ENCODE results near the gene INTS7. TPM values are rescaled to one million over a fixed set of nuclear protein-coding genes. Genes with fewer than 3 reads are reported as not detected.
A peak's percentile ranks its signal among the peaks of the same experiment; 100 is the strongest.
"Not testable (repeated sequence)": the region's sequence is repeated elsewhere in the genome, so short reads cannot be mapped to it uniquely, and the experiment has no call there.

INTS7 gene
- total RNA-seq, 1 experiment from 2014 or later, result 25.3 TPM

DNA sequence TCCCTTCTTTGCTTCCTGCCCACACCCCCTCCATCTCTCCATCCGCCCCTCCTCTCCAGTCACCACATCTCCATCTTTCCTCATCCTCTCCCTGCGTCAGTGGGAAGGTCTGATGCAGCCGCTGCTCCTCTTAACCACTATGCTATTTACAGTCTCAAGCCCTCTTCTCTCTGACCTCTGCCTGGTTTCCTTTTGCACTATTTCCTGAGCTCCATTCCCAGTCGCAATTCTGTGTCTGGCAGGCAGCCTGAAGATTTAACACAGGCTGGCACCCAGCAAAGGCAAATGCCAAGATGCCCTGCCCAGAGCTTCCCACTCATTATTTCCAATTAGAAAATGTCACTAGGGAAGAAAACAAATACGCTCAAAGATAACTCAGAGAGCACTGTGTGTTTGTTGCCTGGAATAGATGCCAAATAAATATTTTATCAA, 115.2 kb downstream of the INTS7 start:
- H3K9me3 ChIP-seq (ENCODE audit: low read length), result no peaks in the 10 kb centered on the region
- TF ChIP-seq EZH2phosphoT487 (IDR thresholded peaks at IDR 0.05; ENCODE audit: borderline replicate concordance, low read length), result no peak
- TF ChIP-seq, protein P1, sequence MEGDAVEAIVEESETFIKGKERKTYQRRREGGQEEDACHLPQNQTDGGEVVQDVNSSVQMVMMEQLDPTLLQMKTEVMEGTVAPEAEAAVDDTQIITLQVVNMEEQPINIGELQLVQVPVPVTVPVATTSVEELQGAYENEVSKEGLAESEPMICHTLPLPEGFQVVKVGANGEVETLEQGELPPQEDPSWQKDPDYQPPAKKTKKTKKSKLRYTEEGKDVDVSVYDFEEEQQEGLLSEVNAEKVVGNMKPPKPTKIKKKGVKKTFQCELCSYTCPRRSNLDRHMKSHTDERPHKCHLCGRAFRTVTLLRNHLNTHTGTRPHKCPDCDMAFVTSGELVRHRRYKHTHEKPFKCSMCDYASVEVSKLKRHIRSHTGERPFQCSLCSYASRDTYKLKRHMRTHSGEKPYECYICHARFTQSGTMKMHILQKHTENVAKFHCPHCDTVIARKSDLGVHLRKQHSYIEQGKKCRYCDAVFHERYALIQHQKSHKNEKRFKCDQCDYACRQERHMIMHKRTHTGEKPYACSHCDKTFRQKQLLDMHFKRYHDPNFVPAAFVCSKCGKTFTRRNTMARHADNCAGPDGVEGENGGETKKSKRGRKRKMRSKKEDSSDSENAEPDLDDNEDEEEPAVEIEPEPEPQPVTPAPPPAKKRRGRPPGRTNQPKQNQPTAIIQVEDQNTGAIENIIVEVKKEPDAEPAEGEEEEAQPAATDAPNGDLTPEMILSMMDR (conservative IDR thresholded peaks at IDR 0.05; ENCODE audit: low read depth, low read length), result no peak
- no TSS peak for BruUV-seq (replicated peaks)
- no peaks in the 10 kb centered on the region for H3K79me2 ChIP-seq (ENCODE audit: low read length)
- H3K4me1 ChIP-seq (ENCODE audit: insufficient read depth, low read length), result peaks cover 21% of the 10 kb centered on the region
- no peaks in the 10 kb centered on the region for H3K9me2 ChIP-seq (replicated peaks; ENCODE audit: low read length)
- H3F3A ChIP-seq (ENCODE audit: low read length, unreplicated experiment), result no peaks in the 10 kb centered on the region
- peak; percentile 62 for ATAC-seq
- H3K9ac ChIP-seq (ENCODE audit: low read length), result no peak overlapping the region
- peak overlapping the region; percentile 8; the same call in 1 of the 2 replicates for H3K4me2 ChIP-seq (ENCODE audit: low read length)
- ChIA-PET CTCF (interaction anchor here (0.6 kb wide), 1 partner anchor 11 kb away, joined by 4 read pairs; no protein-coding TSS in a partner anchor), POLR2A (ENCODE audit: unreplicated experiment) (interaction anchor here (0.5 kb wide), 1 partner anchor 218 kb away, joined by 31 read pairs; no protein-coding TSS in a partner anchor)
- H2AFZ ChIP-seq (ENCODE audit: low read length), result no peak overlapping the region
- peaks cover 52% of the 10 kb centered on the region for H3K27me3 ChIP-seq (ENCODE audit: low read length)
- peak overlapping the region; percentile 17; the same call in 1 of the 2 replicates for H3K27ac ChIP-seq (ENCODE audit: low read length)
- intact Hi-C loops (cut with micrococcal nuclease), result no loop called here
- no peaks in the 10 kb centered on the region for H3K36me3 ChIP-seq (ENCODE audit: low read depth, low read length)
- H3K4me3 ChIP-seq (ENCODE audit: low read length), result no peak overlapping the region
- 0 out of 2 replicates have a peak, but pooled peaks cover 5% of the 10 kb centered on the region for H4K20me1 ChIP-seq (ENCODE audit: low read length)
- DNase-seq, result peak; percentile 70

DNA sequence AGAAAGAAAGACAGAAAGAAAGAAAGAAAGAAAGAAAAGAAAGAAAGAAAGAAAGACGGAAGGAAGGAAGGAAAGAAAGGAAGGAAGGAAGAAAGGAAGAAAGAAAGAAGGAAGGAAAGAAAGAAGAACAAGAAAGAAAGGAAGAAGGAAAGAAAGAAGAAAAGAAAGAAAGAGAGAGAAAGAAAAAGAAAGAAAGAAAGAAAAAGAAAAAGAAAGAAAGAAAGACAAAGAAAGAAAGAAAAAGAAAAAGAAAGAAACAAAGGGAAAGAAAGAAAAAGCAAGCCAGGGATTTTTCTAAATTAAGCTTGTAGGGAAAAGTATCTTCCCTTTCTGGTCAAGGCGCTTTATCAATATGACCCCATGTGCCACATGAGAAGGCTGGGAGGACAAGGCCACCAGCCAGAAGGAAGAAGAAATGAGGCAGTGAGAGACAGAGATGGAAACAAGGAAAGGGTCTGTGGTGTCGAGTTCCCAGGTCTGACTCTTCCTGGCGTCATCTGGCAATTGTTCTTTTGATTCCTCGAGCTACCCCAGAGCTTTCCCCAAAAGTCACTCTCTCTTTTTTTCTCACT, 116.4 kb downstream of the INTS7 start:
- Histone ChIP-seq H3K27ac (ENCODE audit: low read length) (no peak overlapping the region), H3K79me2 (ENCODE audit: low read length) (no peaks in the 10 kb centered on the region), H3K36me3 (ENCODE audit: low read depth, low read length) (no peaks in the 10 kb centered on the region), H4K20me1 (ENCODE audit: low read length) (0 out of 2 replicates have a peak, but pooled peaks cover 5% of the 10 kb centered on the region), H3F3A (ENCODE audit: low read length, unreplicated experiment) (no peaks in the 10 kb centered on the region), H2AFZ (ENCODE audit: low read length) (no peak overlapping the region), H3K4me1 (ENCODE audit: insufficient read depth, low read length) (peaks cover 21% of the 10 kb centered on the region), H3K9me2 (replicated peaks; ENCODE audit: low read length) (no peaks in the 10 kb centered on the region), H3K27me3 (ENCODE audit: low read length) (peaks cover 58% of the 10 kb centered on the region), H3K4me3 (ENCODE audit: low read length) (no peak overlapping the region), H3K9ac (ENCODE audit: low read length) (no peak overlapping the region; the same call in 1 of the 2 replicates), H3K4me2 (ENCODE audit: low read length) (no peak overlapping the region), H3K9me3 (ENCODE audit: low read length) (no peaks in the 10 kb centered on the region)
- TF ChIP-seq EZH2 (IDR thresholded peaks at IDR 0.05; ENCODE audit: low read length, unreplicated experiment), result no peak
- TF ChIP-seq, protein P1 (conservative IDR thresholded peaks at IDR 0.05; ENCODE audit: low read depth, low read length), result no peak
- TF ChIP-seq EZH2phosphoT487 (IDR thresholded peaks at IDR 0.05; ENCODE audit: borderline replicate concordance, low read length), result no peak
- ATAC-seq (no peak), DNase-seq (peak; percentile 30)
- POLR2A ChIA-PET (ENCODE audit: unreplicated experiment), result no interaction called here
- CTCF ChIA-PET, result no interaction called here
- intact Hi-C loops (cut with micrococcal nuclease), result no loop called here
- BruUV-seq (replicated peaks), result no TSS peak

GRCh38 chr1:211916458-211916857, 118.9 kb downstream of the INTS7 start:
- CTCF ChIA-PET; intact Hi-C loops (cut with micrococcal nuclease); H3K4me3 ChIP-seq (ENCODE audit: low read length); H3K4me2 ChIP-seq (ENCODE audit: low read length); H3K36me3 ChIP-seq (ENCODE audit: low read depth, low read length); POLR2A ChIA-PET (ENCODE audit: unreplicated experiment); H3K79me2 ChIP-seq (ENCODE audit: low read length); H3K9me2 ChIP-seq (replicated peaks; ENCODE audit: low read length); DNase-seq; H2AFZ ChIP-seq (ENCODE audit: low read length); H3F3A ChIP-seq (ENCODE audit: low read length, unreplicated experiment); ATAC-seq; BruUV-seq (replicated peaks); H4K20me1 ChIP-seq (ENCODE audit: low read length); H3K27ac ChIP-seq (ENCODE audit: low read length); H3K9me3 ChIP-seq (ENCODE audit: low read length); H3K9ac ChIP-seq (ENCODE audit: low read length): not testable (repeated sequence)
- H3K4me1 ChIP-seq (ENCODE audit: insufficient read depth, low read length), result peaks cover 30% of the 10 kb centered on the region
- peaks cover 46% of the 10 kb centered on the region for H3K27me3 ChIP-seq (ENCODE audit: low read length)
